Putamen (tissue), 1 donor: ENCODE results near the gene NAA80.

ENCODE experiments used
- DNase-seq: peaks from one replicate; pipeline ENCODE4 v3.0.0-alpha.2; 2016; ENCODE audit warnings: low spot score

NAA80 gene

GRCh38 chr3:50258029-50258680 lies 41.0 kb downstream of the NAA80 start:
- no peak for DNase-seq

DNA sequence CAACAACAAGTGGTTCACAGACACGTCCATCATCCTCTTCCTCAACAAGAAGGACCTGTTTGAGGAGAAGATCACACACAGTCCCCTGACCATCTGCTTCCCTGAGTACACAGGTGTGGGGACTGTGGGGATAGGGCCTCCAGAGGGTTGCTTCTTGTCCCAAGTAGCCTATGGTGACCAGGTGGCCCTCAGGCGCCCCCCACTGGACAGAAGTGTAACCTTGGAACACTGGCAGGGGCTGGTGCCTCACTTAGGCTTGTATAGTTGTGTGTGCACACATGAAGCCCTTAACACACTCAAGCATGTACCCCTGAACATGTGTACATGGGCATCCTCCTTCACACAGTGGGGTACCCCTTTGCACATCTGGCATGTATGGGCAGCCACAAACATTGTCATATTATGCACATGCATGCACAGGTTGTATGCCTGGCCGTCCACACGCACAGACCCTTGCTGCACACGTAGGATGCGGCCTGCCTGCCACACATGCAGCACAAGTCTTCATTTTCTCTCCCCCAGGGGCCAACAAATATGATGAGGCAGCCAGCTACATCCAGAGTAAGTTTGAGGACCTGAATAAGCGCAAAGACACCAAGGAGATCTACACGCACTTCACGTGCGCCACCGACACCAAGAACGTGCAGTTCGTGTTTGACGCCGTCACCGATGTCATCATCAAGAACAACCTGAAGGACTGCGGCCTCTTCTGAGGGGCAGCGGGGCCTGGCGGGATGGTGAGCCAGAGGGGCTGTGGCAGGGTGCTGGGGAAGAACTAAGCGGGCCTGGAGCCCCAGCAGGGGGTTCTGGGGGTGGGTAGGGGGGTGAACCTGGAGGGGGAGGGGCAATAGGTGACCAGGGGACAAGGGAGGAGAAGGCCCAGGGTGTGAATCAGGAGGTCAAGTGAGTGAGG lies 42.0 kb downstream of the NAA80 start:
- DNase-seq, result no peak

GRCh38 chr3:50255251-50255615 lies 44.0 kb downstream of the NAA80 start:
- DNase-seq, result no peak

- DNase-seq, result no peak
Observed at GRCh38 chr3:50254577-50255250, 44.5 kb downstream of the NAA80 start.

DNA sequence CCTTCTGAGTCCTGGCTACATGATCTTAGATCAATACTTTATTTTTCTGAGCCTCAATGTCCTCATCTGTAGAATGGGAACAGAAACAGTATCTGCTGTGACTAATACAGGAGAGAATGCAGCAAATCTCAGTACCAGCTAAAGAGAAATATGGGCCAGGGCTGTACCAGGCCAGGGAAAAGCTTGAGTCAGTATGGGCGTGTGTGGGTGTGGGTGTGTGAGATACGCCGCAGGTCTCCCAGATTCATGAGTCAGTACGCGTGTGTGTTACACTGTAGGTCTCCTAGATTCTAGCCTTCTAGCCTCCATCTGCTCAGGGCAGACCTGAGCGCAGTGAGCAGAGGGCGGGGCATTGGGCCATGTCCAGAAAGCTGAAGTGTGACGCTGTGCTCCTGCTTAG lies 48.0 kb downstream of the NAA80 start:
- no peak for DNase-seq

DNA sequence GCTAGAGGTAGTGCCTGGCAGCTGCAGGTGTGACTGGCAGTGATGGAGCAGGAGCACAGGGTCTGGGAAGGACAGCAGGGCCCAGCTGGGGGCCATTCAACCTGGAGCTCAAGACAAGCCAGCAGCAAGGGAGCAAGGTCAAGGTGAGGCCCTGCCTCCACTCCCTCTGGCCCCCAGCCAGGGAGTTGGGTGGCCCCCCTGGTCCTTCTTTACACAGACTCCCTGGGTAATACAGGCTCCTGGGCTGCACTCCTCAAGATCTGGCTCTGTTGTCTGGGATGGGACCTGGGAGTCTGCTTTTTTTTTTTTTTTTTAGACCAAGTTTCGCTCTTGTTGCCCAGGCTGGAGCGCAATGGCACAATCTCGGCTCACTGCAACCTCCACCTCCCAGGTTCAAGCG lies 48.7 kb downstream of the NAA80 start:
- DNase-seq, result no peak

GRCh38 chr3:50249457-50249856 lies 49.7 kb downstream of the NAA80 start:
- no peak for DNase-seq

GRCh38 chr3:50248387-50248786 lies 50.8 kb downstream of the NAA80 start:
- no peak for DNase-seq

DNA sequence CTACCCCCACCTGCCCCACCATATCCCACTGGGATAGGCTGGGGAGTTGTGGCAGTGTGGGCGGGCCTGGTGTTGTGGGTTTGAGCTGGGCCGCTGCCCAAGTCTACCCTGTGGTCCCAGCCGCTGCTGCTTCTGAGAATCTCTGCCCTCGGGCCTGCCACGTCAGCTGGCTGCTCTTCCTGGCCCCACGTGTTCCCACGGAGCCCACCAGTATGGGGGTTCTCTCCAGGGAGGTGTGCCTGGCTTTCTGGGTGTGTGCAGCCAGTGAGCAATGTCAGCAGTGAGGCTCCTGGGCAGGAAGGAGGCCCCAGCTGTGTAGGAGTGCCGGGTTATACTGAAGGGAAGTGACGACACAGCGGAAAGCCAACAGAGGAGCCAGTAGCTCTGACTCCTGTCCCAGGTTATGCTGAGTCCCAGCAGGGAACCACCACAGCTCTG lies 52.7 kb downstream of the NAA80 start:
- no peak for DNase-seq
